Cardiac muscle cell (in vitro differentiated cells and primary cell): ENCODE results near the gene KCNJ14. TPM values are rescaled to one million over a fixed set of nuclear protein-coding genes. Genes with fewer than 3 reads are reported as not detected.
"Not testable (repeated sequence)": the region's sequence is repeated elsewhere in the genome, so short reads cannot be mapped to it uniquely, and the experiment has no call there.

Experiments
- DNase-seq, 2 donors: peaks; one replicate each; pipeline versions ENCODE4 v3.0.0 to v3.0.0-alpha.2; 2010 to 2017; ENCODE audit warnings: low read depth in 1 of 2, low spot score in 1 of 2
- H3K27ac ChIP-seq: fragments of 200-600 bp; sonication (generic); 2 replicates; pipeline ENCODE4 v1.5.1; 2016
- H3K27me3 ChIP-seq: fragments of 200-600 bp; sonication (generic); 2 replicates; pipeline ENCODE4 v1.6.0; 2016; ENCODE audit warnings: control low read depth
- H3K36me3 ChIP-seq: fragments of 200-600 bp; sonication (generic); 2 replicates; pipeline ENCODE4 v1.5.1; 2016; ENCODE audit warnings: control low read depth
- H3K4me1 ChIP-seq: fragments of 200-600 bp; sonication (generic); 2 replicates; pipeline ENCODE4 v1.8.1; 2017; ENCODE audit warnings: low read depth, mild to moderate bottlenecking, mixed run types
- H3K4me3 ChIP-seq: fragments of 200-600 bp; sonication (generic); 2 replicates; pipeline ENCODE4 v1.5.1; 2016; ENCODE audit warnings: mild to moderate bottlenecking
- H3K9me3 ChIP-seq: fragments of 200-600 bp; sonication (generic); 2 replicates; pipeline ENCODE4 v1.5.1; 2017; ENCODE audit warnings: low read depth, mild to moderate bottlenecking, control low read depth
- polyA plus RNA-seq: library from polyadenylated mRNA; unstranded; fragments of >200 nt; fragmentation: Nextera tagmentation; extraction: Ambion mirVana; gene quantifications from 2 replicates; pipeline ENCODE4 v1.2.1, GENCODE V29; 2016
- total RNA-seq: library from RNA; depleted of rRNA; stranded (reverse); fragments of >200 nt; gene quantifications from 2 replicates; pipeline ENCODE4 v1.2.3, GENCODE V29; 2016
- TF ChIP-seq, protein P1 (sequence below): IDR thresholded peaks from 2 replicates; pipeline ENCODE4 v1.5.1; 2012; ENCODE audit warnings: low read depth, mild to moderate bottlenecking, low read length

Gene KCNJ14
- total and polyA plus RNA-seq, 2 experiments from 2014 or later: 0.61 to 1.7 TPM

- no peaks in the 10 kb centered on the region for H3K9me3 ChIP-seq
- TF ChIP-seq, protein P1, sequence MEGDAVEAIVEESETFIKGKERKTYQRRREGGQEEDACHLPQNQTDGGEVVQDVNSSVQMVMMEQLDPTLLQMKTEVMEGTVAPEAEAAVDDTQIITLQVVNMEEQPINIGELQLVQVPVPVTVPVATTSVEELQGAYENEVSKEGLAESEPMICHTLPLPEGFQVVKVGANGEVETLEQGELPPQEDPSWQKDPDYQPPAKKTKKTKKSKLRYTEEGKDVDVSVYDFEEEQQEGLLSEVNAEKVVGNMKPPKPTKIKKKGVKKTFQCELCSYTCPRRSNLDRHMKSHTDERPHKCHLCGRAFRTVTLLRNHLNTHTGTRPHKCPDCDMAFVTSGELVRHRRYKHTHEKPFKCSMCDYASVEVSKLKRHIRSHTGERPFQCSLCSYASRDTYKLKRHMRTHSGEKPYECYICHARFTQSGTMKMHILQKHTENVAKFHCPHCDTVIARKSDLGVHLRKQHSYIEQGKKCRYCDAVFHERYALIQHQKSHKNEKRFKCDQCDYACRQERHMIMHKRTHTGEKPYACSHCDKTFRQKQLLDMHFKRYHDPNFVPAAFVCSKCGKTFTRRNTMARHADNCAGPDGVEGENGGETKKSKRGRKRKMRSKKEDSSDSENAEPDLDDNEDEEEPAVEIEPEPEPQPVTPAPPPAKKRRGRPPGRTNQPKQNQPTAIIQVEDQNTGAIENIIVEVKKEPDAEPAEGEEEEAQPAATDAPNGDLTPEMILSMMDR: no peak
- no peaks in the 10 kb centered on the region for H3K4me1 ChIP-seq
- no peaks in the 10 kb centered on the region for H3K36me3 ChIP-seq
- H3K27ac ChIP-seq: no peak overlapping the region
- no peaks in the 10 kb centered on the region for H3K27me3 ChIP-seq
- H3K4me3 ChIP-seq: no peak overlapping the region
- DNase-seq: peak in 1 of 2 donors; percentile 48
These were observed 32.6 kb downstream of the KCNJ14 start for GRCh38 chr19:48487948-48488347.

DNA sequence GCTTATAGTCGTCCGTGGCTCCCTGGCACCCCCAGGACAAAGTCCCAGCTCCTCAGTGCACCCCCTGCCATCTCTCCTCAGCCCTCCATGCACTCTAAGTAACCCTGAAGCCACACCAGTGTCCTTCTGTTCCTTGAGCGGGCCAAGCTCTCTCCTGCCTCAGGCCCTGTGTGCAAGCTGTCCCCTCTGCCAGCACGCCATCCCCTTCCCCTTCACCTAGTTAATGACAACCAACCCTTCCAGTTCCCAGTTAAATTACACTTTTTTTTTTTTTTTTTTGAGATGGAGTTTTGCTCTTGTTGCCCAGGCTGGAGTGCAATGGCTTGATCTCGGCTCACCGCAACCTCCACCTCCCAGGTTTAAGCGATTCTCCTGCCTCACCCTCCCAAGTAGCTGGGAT is 33.1 kb downstream of the KCNJ14 start:
- not testable (repeated sequence) for H3K36me3 ChIP-seq, DNase-seq, H3K4me1 ChIP-seq, H3K27ac ChIP-seq, H3K9me3 ChIP-seq, H3K27me3 ChIP-seq, H3K4me3 ChIP-seq

GRCh38 chr19:48489608-48490216 is 34.3 kb downstream of the KCNJ14 start:
- Histone ChIP-seq H3K4me3 (no peak overlapping the region), H3K36me3 (no peaks in the 10 kb centered on the region), H3K27me3 (no peaks in the 10 kb centered on the region), H3K4me1 (no peaks in the 10 kb centered on the region), H3K9me3 (no peaks in the 10 kb centered on the region), H3K27ac (no peak overlapping the region)
- TF ChIP-seq, protein P1: peak; percentile 93
- DNase-seq: peak; percentile 65 to 83

GRCh38 chr19:48490981-48491792 is 35.8 kb downstream of the KCNJ14 start:
- TF ChIP-seq, protein P1: no peak
- no peak overlapping the region for H3K27ac ChIP-seq
- DNase-seq: peak in 1 of 2 donors; percentile 65
- H3K9me3 ChIP-seq: no peaks in the 10 kb centered on the region
- no peaks in the 10 kb centered on the region for H3K27me3 ChIP-seq
- no peaks in the 10 kb centered on the region for H3K4me1 ChIP-seq
- H3K36me3 ChIP-seq: no peaks in the 10 kb centered on the region
- peak overlapping the region; percentile 8 for H3K4me3 ChIP-seq

GRCh38 chr19:48491793-48492123 is 36.4 kb downstream of the KCNJ14 start:
- TF ChIP-seq, protein P1: no peak
- Histone ChIP-seq H3K36me3 (no peaks in the 10 kb centered on the region), H3K27ac (no peak overlapping the region), H3K9me3 (no peaks in the 10 kb centered on the region), H3K4me1 (no peaks in the 10 kb centered on the region), H3K4me3 (no peak overlapping the region), H3K27me3 (no peaks in the 10 kb centered on the region)
- peak in 1 of 2 donors; percentile 48 for DNase-seq
